Neuron (in vitro differentiated cells): Measurements from ENCODE around the gene NRDC.

Experiments
- H2AFZ ChIP-seq: one replicate; pipeline ENCODE4 v1.6.1; 2013; ENCODE audit warnings: low read depth, mild to moderate bottlenecking, inconsistent platforms, low read length, moderate library complexity
- H3K27me3 ChIP-seq: one replicate; pipeline ENCODE4 v1.6.1; 2013; ENCODE audit warnings: low read length; ENCODE audit not compliant: insufficient read depth
- H3K36me3 ChIP-seq: one replicate; pipeline ENCODE4 v1.6.1; 2013; ENCODE audit warnings: low read length; ENCODE audit not compliant: insufficient read depth
- H3K4me1 ChIP-seq: one replicate; pipeline ENCODE4 v1.6.1; 2013; ENCODE audit warnings: low read length; ENCODE audit not compliant: insufficient read depth
- H3K4me3 ChIP-seq: 2 replicates; pipeline ENCODE4 v1.5.1; 2013; ENCODE audit warnings: mild to moderate bottlenecking, low read length, moderate library complexity
- H3K9me3 ChIP-seq: one replicate; pipeline ENCODE4 v1.6.1; 2013; ENCODE audit warnings: low read length

NRDC gene

DNA sequence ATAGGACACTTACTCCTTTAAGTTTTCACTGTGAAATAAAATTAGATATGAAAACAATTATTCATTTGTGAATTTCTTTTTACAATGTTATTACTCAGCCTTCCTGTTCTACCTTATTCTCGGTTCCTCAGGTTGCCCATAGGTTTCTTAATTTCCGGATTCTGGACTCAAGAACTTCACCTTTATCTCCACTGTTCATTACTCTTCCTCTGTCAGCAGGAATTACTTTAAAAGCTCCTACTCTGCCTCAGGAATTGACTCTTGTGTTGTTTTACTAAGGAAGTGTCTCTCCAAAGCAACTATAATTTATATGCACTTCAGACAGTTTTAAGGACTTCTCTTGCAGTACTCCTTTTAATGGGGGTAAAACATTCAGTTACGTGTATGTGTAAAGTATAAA, 137.9 kb downstream of the NRDC start:
- Histone ChIP-seq H3K4me3 (no peak overlapping the region), H2AFZ (no peak overlapping the region), H3K27me3 (no peaks in the 10 kb centered on the region), H3K36me3 (no peaks in the 10 kb centered on the region), H3K9me3 (no peaks in the 10 kb centered on the region), H3K4me1 (peaks cover 4% of the 10 kb centered on the region)
